ENCODE measurements around the gene MAML2. TPM values are rescaled to one million over a fixed set of nuclear protein-coding genes. Genes with fewer than 3 reads are reported as not detected.

The MAML2 gene
- total and polyA plus RNA-seq, 9 of the 15 experiments (the other 6 are each of a cell fraction or from before 2014, with no cell fraction given), result 0.79 to 6.8 (median 4.8) TPM

DNA sequence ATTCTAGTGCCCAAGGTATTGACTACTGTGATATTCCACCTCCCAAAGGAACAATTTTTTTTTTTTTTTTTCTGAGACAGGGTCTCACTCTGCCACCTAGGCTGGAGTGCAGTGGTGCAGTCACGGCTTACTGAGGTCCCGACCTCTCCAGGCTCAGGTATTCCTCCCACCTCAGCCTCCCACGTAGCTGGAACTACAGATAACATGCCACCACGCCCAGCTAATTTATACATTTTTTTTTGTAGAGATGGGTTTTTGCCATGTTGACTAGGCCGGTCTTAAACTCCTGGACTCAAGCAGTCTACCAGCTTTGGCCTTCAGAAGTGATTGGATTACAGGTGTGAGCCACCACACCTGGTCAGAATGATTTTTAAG, 33.4 kb downstream of the MAML2 start (continued):
- TF ChIP-seq, protein P1, sequence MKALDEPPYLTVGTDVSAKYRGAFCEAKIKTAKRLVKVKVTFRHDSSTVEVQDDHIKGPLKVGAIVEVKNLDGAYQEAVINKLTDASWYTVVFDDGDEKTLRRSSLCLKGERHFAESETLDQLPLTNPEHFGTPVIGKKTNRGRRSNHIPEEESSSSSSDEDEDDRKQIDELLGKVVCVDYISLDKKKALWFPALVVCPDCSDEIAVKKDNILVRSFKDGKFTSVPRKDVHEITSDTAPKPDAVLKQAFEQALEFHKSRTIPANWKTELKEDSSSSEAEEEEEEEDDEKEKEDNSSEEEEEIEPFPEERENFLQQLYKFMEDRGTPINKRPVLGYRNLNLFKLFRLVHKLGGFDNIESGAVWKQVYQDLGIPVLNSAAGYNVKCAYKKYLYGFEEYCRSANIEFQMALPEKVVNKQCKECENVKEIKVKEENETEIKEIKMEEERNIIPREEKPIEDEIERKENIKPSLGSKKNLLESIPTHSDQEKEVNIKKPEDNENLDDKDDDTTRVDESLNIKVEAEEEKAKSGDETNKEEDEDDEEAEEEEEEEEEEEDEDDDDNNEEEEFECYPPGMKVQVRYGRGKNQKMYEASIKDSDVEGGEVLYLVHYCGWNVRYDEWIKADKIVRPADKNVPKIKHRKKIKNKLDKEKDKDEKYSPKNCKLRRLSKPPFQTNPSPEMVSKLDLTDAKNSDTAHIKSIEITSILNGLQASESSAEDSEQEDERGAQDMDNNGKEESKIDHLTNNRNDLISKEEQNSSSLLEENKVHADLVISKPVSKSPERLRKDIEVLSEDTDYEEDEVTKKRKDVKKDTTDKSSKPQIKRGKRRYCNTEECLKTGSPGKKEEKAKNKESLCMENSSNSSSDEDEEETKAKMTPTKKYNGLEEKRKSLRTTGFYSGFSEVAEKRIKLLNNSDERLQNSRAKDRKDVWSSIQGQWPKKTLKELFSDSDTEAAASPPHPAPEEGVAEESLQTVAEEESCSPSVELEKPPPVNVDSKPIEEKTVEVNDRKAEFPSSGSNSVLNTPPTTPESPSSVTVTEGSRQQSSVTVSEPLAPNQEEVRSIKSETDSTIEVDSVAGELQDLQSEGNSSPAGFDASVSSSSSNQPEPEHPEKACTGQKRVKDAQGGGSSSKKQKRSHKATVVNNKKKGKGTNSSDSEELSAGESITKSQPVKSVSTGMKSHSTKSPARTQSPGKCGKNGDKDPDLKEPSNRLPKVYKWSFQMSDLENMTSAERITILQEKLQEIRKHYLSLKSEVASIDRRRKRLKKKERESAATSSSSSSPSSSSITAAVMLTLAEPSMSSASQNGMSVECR (CRISPR knock-in tag; IDR thresholded peaks at IDR 0.05), result no peak
- no peak for TF ChIP-seq C11orf30 (IDR thresholded peaks at IDR 0.05; ENCODE audit: low read depth)
- peak; percentile 67 for TF ChIP-seq CBFA2T3 (IDR thresholded peaks at IDR 0.05)
- TF ChIP-seq ZNF696 (CRISPR knock-in tag; conservative IDR thresholded peaks at IDR 0.05), result no peak
- no peak for TF ChIP-seq SAFB2 (IDR thresholded peaks at IDR 0.05; ENCODE audit: borderline replicate concordance, low read depth, low read length, severe bottlenecking)
- TF ChIP-seq, protein P2, sequence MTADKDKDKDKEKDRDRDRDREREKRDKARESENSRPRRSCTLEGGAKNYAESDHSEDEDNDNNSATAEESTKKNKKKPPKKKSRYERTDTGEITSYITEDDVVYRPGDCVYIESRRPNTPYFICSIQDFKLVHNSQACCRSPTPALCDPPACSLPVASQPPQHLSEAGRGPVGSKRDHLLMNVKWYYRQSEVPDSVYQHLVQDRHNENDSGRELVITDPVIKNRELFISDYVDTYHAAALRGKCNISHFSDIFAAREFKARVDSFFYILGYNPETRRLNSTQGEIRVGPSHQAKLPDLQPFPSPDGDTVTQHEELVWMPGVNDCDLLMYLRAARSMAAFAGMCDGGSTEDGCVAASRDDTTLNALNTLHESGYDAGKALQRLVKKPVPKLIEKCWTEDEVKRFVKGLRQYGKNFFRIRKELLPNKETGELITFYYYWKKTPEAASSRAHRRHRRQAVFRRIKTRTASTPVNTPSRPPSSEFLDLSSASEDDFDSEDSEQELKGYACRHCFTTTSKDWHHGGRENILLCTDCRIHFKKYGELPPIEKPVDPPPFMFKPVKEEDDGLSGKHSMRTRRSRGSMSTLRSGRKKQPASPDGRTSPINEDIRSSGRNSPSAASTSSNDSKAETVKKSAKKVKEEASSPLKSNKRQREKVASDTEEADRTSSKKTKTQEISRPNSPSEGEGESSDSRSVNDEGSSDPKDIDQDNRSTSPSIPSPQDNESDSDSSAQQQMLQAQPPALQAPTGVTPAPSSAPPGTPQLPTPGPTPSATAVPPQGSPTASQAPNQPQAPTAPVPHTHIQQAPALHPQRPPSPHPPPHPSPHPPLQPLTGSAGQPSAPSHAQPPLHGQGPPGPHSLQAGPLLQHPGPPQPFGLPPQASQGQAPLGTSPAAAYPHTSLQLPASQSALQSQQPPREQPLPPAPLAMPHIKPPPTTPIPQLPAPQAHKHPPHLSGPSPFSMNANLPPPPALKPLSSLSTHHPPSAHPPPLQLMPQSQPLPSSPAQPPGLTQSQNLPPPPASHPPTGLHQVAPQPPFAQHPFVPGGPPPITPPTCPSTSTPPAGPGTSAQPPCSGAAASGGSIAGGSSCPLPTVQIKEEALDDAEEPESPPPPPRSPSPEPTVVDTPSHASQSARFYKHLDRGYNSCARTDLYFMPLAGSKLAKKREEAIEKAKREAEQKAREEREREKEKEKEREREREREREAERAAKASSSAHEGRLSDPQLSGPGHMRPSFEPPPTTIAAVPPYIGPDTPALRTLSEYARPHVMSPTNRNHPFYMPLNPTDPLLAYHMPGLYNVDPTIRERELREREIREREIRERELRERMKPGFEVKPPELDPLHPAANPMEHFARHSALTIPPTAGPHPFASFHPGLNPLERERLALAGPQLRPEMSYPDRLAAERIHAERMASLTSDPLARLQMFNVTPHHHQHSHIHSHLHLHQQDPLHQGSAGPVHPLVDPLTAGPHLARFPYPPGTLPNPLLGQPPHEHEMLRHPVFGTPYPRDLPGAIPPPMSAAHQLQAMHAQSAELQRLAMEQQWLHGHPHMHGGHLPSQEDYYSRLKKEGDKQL (CRISPR knock-in tag; IDR thresholded peaks at IDR 0.05; ENCODE audit: borderline replicate concordance), result no peak
- TF ChIP-seq TRIM28 (IDR thresholded peaks at IDR 0.05), result no peak
- TF ChIP-seq SMARCE1 (IDR thresholded peaks at IDR 0.05), result peak; percentile 54
- no peak for TF ChIP-seq FOXA1 (IDR thresholded peaks at IDR 0.05; ENCODE audit: borderline replicate concordance)
- TF ChIP-seq TCF3 (CRISPR knock-in tag; IDR thresholded peaks at IDR 0.05), result peak; percentile 49; the same call in 1 of the 2 replicates
- TF ChIP-seq MAFF (IDR thresholded peaks at IDR 0.05; ENCODE audit: low read length), result no peak
- no peak for TF ChIP-seq ATF7 (IDR thresholded peaks at IDR 0.05)
- no peak for TF ChIP-seq SIRT6 (IDR thresholded peaks at IDR 0.05; ENCODE audit: low read depth, low read length)
- TF ChIP-seq, protein P3, sequence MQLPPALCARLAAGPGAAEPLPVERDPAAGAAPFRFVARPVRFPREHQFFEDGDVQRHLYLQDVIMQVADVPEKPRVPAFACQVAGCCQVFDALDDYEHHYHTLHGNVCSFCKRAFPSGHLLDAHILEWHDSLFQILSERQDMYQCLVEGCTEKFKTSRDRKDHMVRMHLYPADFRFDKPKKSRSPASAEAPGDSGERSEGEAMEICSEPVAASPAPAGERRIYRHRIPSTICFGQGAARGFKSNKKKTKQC (CRISPR knock-in tag; IDR thresholded peaks at IDR 0.05), result no peak
- TF ChIP-seq TAL1 (IDR thresholded peaks at IDR 0.05), result peak; percentile 40; the same call in 1 of the 2 replicates
- TF ChIP-seq, protein P4, sequence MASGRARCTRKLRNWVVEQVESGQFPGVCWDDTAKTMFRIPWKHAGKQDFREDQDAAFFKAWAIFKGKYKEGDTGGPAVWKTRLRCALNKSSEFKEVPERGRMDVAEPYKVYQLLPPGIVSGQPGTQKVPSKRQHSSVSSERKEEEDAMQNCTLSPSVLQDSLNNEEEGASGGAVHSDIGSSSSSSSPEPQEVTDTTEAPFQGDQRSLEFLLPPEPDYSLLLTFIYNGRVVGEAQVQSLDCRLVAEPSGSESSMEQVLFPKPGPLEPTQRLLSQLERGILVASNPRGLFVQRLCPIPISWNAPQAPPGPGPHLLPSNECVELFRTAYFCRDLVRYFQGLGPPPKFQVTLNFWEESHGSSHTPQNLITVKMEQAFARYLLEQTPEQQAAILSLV (tag; IDR thresholded peaks at IDR 0.05), result no peak
- no peak for TF ChIP-seq SRSF9 (IDR thresholded peaks at IDR 0.05; ENCODE audit: borderline replicate concordance, low read depth, low read length)
- TF ChIP-seq KAT8 (IDR thresholded peaks at IDR 0.05; ENCODE audit: low read depth), result no peak
- TF ChIP-seq CREM (IDR thresholded peaks at IDR 0.05; ENCODE audit: low read depth), result peak; percentile 26; the same call in 1 of the 2 replicates

All from K562 (cell line).